ENCODE results near the gene WDR5. TPM values are rescaled to one million over a fixed set of nuclear protein-coding genes. Genes with fewer than 3 reads are reported as not detected.

The WDR5 gene
- total RNA-seq, 1 experiment from 2014 or later, result 29.1 TPM

DNA sequence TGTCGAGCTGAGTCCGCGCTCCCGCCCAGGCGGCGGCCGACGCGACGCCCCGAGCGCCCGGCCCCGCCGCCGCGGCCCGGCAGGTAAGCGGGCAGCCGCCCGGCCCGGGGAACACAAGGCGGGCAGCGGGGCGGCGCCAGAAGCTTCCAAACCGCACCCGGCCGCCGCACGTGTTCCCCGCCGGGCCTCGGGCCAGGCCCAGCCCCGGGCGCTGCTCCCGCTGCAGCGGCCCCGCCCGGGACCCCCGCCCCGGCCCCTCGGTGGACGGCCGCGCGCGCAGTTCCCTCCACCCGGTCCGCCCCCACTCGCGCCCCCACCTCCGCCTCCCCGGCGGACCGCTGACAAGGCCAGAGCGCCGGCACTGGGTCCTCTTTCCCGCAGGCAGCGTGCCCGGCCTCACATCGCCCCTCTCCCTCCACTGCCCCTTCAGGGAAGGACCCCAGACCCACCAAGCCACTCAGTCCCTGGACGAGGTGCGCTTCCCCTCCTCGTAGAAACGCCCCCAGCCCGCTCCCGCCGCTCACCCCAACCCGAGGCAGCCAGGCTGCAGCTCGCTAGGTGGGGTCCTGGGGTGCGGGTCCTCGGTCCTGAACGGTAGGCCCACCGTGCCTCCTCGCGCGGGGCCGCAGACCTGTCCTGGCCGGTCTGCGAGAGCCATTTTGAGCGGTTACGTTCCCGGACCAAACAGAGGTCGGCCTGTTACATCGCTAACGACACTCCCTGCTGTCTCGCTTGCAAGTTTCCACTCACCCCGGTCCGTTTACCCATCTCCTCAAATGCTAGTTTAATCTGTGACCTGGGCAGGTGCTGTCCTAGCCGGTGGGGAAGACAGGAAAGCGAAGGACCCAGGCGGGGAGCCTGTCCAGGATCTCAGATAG, 475 bp downstream of the WDR5 start:
- Histone ChIP-seq H3K9me2 (replicated peaks; ENCODE audit: low read length) (no peaks in the 10 kb centered on the region), H3K36me3 (ENCODE audit: low read depth, low read length) (peaks cover 3% of the 10 kb centered on the region; the same call in 1 of the 2 replicates), H4K20me1 (ENCODE audit: low read length) (peaks cover 17% of the 10 kb centered on the region; the same call in 1 of the 2 replicates), H3K4me3 (ENCODE audit: low read length) (peak overlapping the region; percentile 98), H2AFZ (ENCODE audit: low read length) (peak overlapping the region; percentile 57; the same call in 1 of the 2 replicates), H3F3A (ENCODE audit: low read length, unreplicated experiment) (no peaks in the 10 kb centered on the region), H3K9ac (ENCODE audit: low read length) (peak overlapping the region; percentile 95), H3K4me1 (ENCODE audit: insufficient read depth, low read length) (peaks cover 25% of the 10 kb centered on the region), H3K27ac (ENCODE audit: low read length) (no peak overlapping the region), H3K27me3 (ENCODE audit: low read length) (no peaks in the 10 kb centered on the region), H3K79me2 (ENCODE audit: low read length) (peaks cover 49% of the 10 kb centered on the region), H3K4me2 (ENCODE audit: low read length) (peak overlapping the region; percentile 92), H3K9me3 (ENCODE audit: low read length) (no peaks in the 10 kb centered on the region)
- DNase-seq, result no peak
- intact Hi-C loops (cut with micrococcal nuclease), result loop anchor here (5.0 kb wide), 1 partner anchor 69 kb away; the partner anchor contains the start of gene BRD3
- TF ChIP-seq EZH2phosphoT487 (IDR thresholded peaks at IDR 0.05; ENCODE audit: borderline replicate concordance, low read length), result no peak
- TF ChIP-seq EZH2 (IDR thresholded peaks at IDR 0.05; ENCODE audit: low read length, unreplicated experiment), result no peak
- TF ChIP-seq, protein P1, sequence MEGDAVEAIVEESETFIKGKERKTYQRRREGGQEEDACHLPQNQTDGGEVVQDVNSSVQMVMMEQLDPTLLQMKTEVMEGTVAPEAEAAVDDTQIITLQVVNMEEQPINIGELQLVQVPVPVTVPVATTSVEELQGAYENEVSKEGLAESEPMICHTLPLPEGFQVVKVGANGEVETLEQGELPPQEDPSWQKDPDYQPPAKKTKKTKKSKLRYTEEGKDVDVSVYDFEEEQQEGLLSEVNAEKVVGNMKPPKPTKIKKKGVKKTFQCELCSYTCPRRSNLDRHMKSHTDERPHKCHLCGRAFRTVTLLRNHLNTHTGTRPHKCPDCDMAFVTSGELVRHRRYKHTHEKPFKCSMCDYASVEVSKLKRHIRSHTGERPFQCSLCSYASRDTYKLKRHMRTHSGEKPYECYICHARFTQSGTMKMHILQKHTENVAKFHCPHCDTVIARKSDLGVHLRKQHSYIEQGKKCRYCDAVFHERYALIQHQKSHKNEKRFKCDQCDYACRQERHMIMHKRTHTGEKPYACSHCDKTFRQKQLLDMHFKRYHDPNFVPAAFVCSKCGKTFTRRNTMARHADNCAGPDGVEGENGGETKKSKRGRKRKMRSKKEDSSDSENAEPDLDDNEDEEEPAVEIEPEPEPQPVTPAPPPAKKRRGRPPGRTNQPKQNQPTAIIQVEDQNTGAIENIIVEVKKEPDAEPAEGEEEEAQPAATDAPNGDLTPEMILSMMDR (conservative IDR thresholded peaks at IDR 0.05; ENCODE audit: low read depth, low read length), result no peak
- no TSS peak for BruUV-seq (replicated peaks)
- ChIA-PET POLR2A (ENCODE audit: unreplicated experiment) (interaction anchor here (0.6 kb wide), 4 partner anchors 112 to 938 kb away, joined by 3 to 16 read pairs (median 4); no protein-coding TSS in a partner anchor), CTCF (interaction anchor here (0.9 kb wide), 1 partner anchor 307 kb away, joined by 4 read pairs; no protein-coding TSS in a partner anchor)
- peak; percentile 15; the same call in 1 of the 2 replicates for ATAC-seq

DNA sequence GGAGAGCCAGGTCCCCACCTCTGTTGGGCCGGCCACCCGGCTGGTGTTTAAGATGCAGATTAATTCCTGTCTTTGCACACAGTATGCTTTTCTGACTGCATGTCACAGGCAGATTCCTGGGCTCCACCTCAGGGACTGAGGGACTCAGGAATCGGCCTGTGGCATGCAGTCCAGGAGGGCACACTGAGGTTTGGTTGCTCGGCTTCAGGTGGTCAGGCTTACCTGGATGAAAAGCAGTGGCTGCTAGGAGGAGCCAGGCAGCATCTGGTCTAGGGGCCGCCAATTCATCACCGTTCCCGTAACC, 1.1 kb downstream of the WDR5 start:
- Histone ChIP-seq H3K9ac (ENCODE audit: low read length) (peak overlapping the region; percentile 95), H3K4me1 (ENCODE audit: insufficient read depth, low read length) (peaks cover 25% of the 10 kb centered on the region), H3F3A (ENCODE audit: low read length, unreplicated experiment) (no peaks in the 10 kb centered on the region), H2AFZ (ENCODE audit: low read length) (peak overlapping the region; percentile 57; the same call in 1 of the 2 replicates), H3K27ac (ENCODE audit: low read length) (no peak overlapping the region), H3K36me3 (ENCODE audit: low read depth, low read length) (peaks cover 3% of the 10 kb centered on the region; the same call in 1 of the 2 replicates), H3K9me3 (ENCODE audit: low read length) (no peaks in the 10 kb centered on the region), H3K27me3 (ENCODE audit: low read length) (no peaks in the 10 kb centered on the region), H4K20me1 (ENCODE audit: low read length) (peaks cover 17% of the 10 kb centered on the region; the same call in 1 of the 2 replicates), H3K4me3 (ENCODE audit: low read length) (peak overlapping the region; percentile 98), H3K79me2 (ENCODE audit: low read length) (peaks cover 49% of the 10 kb centered on the region), H3K4me2 (ENCODE audit: low read length) (peak overlapping the region; percentile 92), H3K9me2 (replicated peaks; ENCODE audit: low read length) (no peaks in the 10 kb centered on the region)
- ChIA-PET CTCF (no interaction called here), POLR2A (ENCODE audit: unreplicated experiment) (no interaction called here)
- ATAC-seq, result no peak
- intact Hi-C loops (cut with micrococcal nuclease), result loop anchor here (5.0 kb wide), 1 partner anchor 70 kb away; the partner anchor contains the start of gene BRD3
- TF ChIP-seq EZH2phosphoT487 (IDR thresholded peaks at IDR 0.05; ENCODE audit: borderline replicate concordance, low read length) (no peak), EZH2 (IDR thresholded peaks at IDR 0.05; ENCODE audit: low read length, unreplicated experiment) (no peak)
- TF ChIP-seq, protein P1 (conservative IDR thresholded peaks at IDR 0.05; ENCODE audit: low read depth, low read length), result no peak
- peak; percentile 5 for DNase-seq
- BruUV-seq (replicated peaks), result TSS peak; percentile 38
